ENCODE data around the gene KCNJ11.

Gene KCNJ11

DNA sequence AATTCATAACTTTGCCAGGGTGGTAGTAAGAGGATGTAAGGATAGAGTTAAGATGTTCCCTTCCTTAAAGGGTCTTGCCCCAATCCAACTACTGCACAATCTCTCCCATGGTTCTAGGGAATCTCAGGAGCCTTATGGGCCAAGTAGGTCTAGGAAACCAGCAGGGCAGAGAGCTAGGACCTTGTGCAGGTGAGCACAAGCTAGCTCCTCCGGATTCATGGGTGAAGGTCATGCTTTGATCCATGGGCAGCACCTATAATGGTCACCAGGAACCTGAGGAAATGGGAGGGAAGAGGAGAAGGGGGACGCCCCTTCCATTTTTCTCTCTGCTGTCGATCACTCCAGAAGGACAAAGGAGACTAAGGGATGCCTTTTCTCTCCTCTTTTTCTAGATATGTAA is 16.8 kb downstream of the KCNJ11 start:
- TF ChIP-seq, protein P1, sequence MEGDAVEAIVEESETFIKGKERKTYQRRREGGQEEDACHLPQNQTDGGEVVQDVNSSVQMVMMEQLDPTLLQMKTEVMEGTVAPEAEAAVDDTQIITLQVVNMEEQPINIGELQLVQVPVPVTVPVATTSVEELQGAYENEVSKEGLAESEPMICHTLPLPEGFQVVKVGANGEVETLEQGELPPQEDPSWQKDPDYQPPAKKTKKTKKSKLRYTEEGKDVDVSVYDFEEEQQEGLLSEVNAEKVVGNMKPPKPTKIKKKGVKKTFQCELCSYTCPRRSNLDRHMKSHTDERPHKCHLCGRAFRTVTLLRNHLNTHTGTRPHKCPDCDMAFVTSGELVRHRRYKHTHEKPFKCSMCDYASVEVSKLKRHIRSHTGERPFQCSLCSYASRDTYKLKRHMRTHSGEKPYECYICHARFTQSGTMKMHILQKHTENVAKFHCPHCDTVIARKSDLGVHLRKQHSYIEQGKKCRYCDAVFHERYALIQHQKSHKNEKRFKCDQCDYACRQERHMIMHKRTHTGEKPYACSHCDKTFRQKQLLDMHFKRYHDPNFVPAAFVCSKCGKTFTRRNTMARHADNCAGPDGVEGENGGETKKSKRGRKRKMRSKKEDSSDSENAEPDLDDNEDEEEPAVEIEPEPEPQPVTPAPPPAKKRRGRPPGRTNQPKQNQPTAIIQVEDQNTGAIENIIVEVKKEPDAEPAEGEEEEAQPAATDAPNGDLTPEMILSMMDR (conservative IDR thresholded peaks at IDR 0.05) = no peak
- no peak overlapping the region for H3K27ac ChIP-seq

DNA sequence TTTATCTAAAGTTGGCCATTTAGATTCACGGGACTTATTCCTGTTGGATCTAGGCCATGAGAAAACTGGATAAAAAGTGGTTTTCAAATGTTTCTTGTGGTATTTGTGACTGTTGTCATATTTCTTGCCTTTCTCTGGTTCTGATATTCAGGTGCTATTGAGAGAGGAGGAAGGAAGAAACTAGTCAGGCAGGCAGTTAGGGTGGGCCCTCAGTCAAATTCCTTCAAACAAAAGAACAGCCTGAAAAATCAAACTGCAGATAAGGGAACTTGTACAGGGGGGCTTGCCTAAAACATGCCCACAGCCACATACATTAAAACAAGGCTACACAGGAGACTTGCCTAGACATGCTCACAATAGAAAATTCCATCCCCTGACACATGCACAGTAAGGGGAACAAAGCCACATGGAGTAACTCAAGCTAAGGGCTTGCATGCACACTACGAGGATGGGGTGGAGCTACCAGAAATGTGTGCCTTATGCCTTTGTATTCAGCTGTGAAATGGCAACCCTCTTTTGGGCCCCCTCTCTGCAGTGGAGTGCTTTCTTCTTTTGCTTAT is 18.7 kb downstream of the KCNJ11 start:
- H3K27ac ChIP-seq = no peak overlapping the region
- TF ChIP-seq, protein P1 (conservative IDR thresholded peaks at IDR 0.05) = no peak

DNA sequence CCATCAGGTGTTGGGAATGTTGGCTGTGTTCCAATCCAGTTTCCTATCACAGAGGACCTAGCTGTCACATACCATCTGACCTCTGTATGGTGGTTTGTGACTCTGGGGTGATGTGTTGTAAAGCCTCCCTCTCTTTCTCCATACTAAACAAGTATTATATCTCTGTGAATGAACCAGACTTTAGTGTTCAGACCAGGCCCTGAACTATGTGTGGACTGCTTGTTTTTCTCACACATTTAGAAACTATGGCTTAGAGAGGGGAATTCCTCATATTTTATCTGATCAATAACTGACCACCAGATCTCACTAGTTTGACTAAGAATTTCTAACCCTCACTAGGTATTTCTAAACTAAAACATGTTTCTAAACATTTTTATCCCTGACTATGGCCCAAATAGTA is 19.4 kb downstream of the KCNJ11 start:
- no peak overlapping the region for H3K27ac ChIP-seq
- TF ChIP-seq, protein P1 (conservative IDR thresholded peaks at IDR 0.05) = no peak

DNA sequence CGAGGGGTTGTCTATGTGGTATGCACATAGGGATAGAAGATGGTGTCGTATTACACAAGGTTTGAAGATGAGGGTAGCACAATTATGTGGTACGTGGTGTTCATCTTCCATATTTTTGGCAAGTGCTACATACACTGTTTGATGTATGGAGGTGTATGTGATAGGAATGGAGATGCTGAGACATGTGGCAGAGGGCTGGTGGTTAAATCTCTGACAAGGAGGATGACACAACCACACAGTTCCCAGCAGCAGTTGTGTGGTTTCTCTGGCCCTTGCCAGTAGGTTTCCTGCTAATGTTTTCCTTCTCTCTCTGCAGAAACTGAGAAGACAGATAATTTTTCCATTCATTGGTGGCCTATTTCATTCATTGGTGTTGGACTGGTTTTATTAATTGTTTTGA is 19.9 kb downstream of the KCNJ11 start:
- H3K27ac ChIP-seq = no peak overlapping the region
- TF ChIP-seq, protein P1 (conservative IDR thresholded peaks at IDR 0.05) = no peak

DNA sequence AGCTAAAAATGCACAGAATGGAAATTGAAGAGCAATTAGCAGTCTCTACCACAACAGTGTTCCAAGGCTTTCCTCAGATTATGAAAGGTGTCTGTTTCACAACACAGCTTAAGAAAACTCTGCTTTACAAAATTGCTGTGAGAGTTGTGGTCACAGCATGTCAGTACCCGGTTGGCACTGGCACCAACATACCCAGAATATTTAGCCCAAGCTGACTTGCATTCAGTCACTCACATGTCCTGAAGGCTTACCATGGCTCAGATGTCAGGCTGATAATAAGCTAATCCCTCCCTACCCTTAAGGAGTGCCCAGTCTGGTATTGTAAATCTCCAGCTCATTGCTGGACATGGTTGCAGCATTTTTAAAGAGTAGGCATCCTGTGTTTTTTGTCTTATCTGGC is 22.0 kb downstream of the KCNJ11 start:
- TF ChIP-seq, protein P1 (conservative IDR thresholded peaks at IDR 0.05) = no peak
- H3K27ac ChIP-seq = no peak overlapping the region

DNA sequence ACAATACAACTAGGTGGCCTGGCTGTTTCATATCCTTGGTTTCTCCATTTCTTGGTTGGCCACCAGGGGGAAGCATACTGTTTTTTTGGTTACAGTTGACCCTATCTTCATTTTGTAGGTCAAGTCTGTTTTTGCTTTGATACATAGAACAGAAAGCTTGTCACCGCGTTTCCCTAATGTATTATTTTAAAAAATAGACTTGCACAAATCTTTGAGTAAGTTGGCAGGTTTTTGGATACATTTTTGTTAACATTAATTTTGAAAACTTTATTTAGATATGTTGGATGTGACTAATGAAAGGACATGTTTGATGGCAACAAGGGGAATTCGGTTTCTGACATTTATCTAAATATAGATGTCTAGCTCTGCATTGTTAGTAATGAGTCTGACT is 33.9 kb downstream of the KCNJ11 start:
- TF ChIP-seq, protein P1 (conservative IDR thresholded peaks at IDR 0.05) = peak; percentile 81
- peak overlapping the region; percentile 92 for H3K27ac ChIP-seq

DNA sequence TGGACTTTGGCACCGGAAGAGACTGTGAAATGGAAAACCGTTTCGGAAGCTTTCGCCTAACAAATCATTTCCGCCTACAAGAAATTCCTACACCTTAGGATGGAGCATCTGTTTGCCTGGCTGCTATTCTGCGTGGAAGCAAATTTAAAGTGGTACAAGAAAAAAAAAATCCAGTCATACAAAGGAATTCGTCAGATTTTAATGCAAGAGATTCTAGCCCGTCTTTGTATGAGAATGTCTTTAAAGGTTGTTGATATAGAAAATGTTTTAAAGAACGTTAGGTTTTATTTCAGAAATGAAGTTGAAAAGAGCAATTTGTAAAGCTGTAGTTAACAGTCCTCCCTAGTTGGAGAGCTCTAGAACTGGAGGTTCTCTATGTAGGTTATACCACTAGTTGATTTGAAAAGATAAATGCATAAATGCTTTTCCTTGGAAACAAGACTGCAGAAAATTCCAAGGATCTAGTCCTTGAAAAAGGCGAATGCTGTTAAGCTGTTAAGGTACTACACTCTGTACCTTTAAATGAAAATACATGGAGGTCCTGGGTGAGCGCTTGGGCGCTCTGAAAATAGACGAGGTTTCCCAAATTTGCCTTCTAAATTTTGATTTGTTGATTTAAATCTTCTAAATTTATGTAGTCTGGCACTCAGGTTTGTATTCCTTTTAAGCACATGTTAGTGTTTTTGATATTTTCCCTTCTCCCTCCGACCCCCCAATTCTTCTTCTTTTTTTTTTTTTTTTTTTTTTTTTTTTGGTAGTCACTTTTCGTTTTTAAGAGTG is 34.4 kb downstream of the KCNJ11 start:
- TF ChIP-seq, protein P1 (conservative IDR thresholded peaks at IDR 0.05) = no peak
- H3K27ac ChIP-seq = peak overlapping the region; percentile 92
